GM10248 (cell line): ENCODE measurements around the gene CHN1.

Source experiments
- CTCF ChIA-PET: fragments of 300-600 bp; sonication (Branson Sonifier 250); formaldehyde crosslinking; extraction: SDS; loops from one replicate; lab custom pipeline; 2021; ENCODE audit warnings: antibody characterized with exemption; lab: Yijun Ruan, JAX
- POLR2A ChIA-PET: fragments of 350-650 bp; sonication (Branson Sonifier 250); formaldehyde crosslinking; extraction: SDS; loops from one replicate; lab custom pipeline; 2020; ENCODE audit warnings: antibody characterized with exemption; lab: Yijun Ruan, JAX
- DNase-seq: peaks from one replicate; pipeline ENCODE4 v3.0.0; 2012; ENCODE audit errors: extremely low spot score
- CTCF ChIP-seq: IDR thresholded peaks from 2 replicates; pipeline ENCODE4 v1.5.1; 2012; ENCODE audit warnings: mild to moderate bottlenecking, low read depth; ENCODE audit errors: extremely low read depth, missing control alignments, control extremely low read depth

Gene CHN1

GRCh38 chr2:175015340-175015739 lies 10.2 kb upstream of the CHN1 start:
- ChIA-PET CTCF (interaction anchor here (1.0 kb wide), 1 partner anchor 9 kb away, joined by 4 read pairs; no protein-coding TSS in a partner anchor), POLR2A (no interaction called here)
- TF ChIP-seq CTCF, result no peak
- no peak for DNase-seq

GRCh38 chr2:175012516-175012915 lies 7.3 kb upstream of the CHN1 start:
- ChIA-PET CTCF (no interaction called here), POLR2A (no interaction called here)
- no peak for TF ChIP-seq CTCF
- no peak for DNase-seq

DNA sequence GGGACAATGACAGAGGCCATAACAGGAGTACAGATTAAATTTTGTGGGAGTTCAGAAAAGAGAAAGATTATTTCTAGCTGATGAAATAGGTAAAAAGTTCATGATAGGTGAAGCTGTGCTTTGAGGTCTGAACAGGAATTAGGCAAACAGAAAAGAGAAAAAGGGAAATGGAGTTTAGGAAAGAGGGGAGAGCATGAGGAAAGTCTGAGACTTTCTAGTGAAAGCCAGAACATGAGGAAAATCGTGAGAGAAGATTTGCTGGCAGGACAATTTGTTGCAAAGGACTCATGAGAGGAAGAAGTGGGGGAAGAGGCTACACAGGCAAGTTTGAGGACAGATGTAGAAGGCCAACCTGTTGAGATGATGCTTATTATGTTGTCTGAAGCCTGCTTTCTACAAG lies 6.3 kb upstream of the CHN1 start:
- DNase-seq, result no peak
- ChIA-PET POLR2A (no interaction called here), CTCF (interaction anchor here (0.6 kb wide), 1 partner anchor 121 kb away, joined by 3 read pairs; no protein-coding TSS in a partner anchor)
- no peak for TF ChIP-seq CTCF

- ChIA-PET POLR2A (no interaction called here), CTCF (interaction anchor here (0.6 kb wide), 1 partner anchor 121 kb away, joined by 3 read pairs; no protein-coding TSS in a partner anchor)
- TF ChIP-seq CTCF, result no peak
- no peak for DNase-seq
Observed at GRCh38 chr2:175010848-175011254, 5.7 kb upstream of the CHN1 start.

DNA sequence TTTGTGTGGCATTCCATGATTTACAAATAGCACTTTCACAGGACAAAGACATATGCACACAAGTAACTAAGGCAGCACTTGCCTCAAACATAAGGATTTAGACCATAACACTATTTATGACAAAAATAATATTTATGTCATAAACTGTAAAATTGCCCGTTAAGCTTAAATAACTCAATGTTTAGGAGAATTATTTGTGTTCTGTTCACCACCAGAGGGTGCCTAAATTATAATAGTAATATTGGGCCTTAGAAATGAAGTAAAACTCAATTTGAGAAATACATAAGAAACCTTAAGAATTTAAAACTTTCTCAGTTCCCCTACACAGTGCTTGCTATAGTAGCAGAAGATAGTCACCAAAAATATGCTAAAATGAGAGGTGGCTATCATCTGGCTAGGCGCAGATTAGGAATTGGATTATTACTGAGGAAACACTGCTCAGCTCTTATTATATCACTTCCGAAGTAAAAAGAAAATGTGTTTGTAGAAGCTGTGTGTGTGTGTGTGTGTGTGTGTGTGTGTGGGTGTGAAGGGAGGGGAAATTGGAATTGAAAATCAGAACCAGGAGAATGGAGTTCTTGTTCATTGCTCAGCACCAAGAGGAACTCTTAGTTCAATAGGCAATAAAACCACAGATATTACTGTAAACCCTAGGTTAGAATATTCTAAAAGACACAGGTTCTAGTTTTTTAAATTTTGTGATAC lies 4.9 kb upstream of the CHN1 start:
- no peak for TF ChIP-seq CTCF
- POLR2A ChIA-PET, result no interaction called here
- no peak for DNase-seq
- CTCF ChIA-PET, result no interaction called here

GRCh38 chr2:175008801-175009495 lies 3.8 kb upstream of the CHN1 start:
- ChIA-PET CTCF (interaction anchor here (1.3 kb wide), 1 partner anchor 13 kb away, joined by 3 read pairs; no protein-coding TSS in a partner anchor), POLR2A (no interaction called here)
- DNase-seq, result no peak
- TF ChIP-seq CTCF, result no peak
